Prostate gland (tissue), 2 donors: ENCODE results near the gene NLRX1. TPM values are rescaled to one million over a fixed set of nuclear protein-coding genes. Genes with fewer than 3 reads are reported as not detected.

Source experiments
- DNase-seq: peaks from one replicate; pipeline ENCODE4 v3.0.0-alpha.2; 2019; ENCODE audit warnings: low spot score
- H3K27ac ChIP-seq, 2 donors: fragments of 200-600 bp; sonication (generic); 2 replicates each; pipeline ENCODE4 v1.5.1; 2017 to 2019
- H3K27me3 ChIP-seq: fragments of 200-600 bp; sonication (generic); replicated peaks from 2 replicates; pipeline ENCODE4 v1.5.1; 2019; ENCODE audit not compliant: insufficient read depth
- H3K36me3 ChIP-seq, 2 donors: fragments of 200-600 bp; sonication (generic); 1 replicate in 1 of 2; 2 replicates in 1 of 2; pipeline versions ENCODE4 v1.5.1 to v1.8.1; 2017 to 2019
- H3K4me1 ChIP-seq: fragments of 200-600 bp; sonication (generic); replicated peaks from 2 replicates; pipeline ENCODE4 v1.5.1; 2019
- H3K4me3 ChIP-seq, 2 donors: fragments of 200-600 bp; sonication (generic); 2 replicates each; pipeline ENCODE4 v1.5.1; 2017 to 2019
- H3K9me3 ChIP-seq: fragments of 200-600 bp; sonication (generic); 2 replicates; pipeline ENCODE4 v1.5.1; 2017
- CTCF ChIP-seq, 4 experiments: fragments of 200-600 bp in 2 of 4; fragments of 450-650 bp in 2 of 4; sonication (generic) in 2 of 4; IDR thresholded peaks; 1 replicate in 3 of 4; 2 replicates in 1 of 4; pipeline ENCODE4 v1.5.1; 2016 to 2019; ENCODE audit warnings: antibody characterized with exemption in 4 of 4, mild to moderate bottlenecking in 2 of 4, moderate library complexity in 2 of 4
- POLR2A ChIP-seq: fragments of 450-650 bp; IDR thresholded peaks from one replicate; pipeline ENCODE4 v1.6.1; 2016; ENCODE audit warnings: antibody characterized with exemption, mild to moderate bottlenecking
- POLR2AphosphoS5 ChIP-seq: sonication (generic); formaldehyde crosslinking; IDR thresholded peaks from one replicate; pipeline ENCODE4 v1.6.1; 2017; ENCODE audit warnings: antibody characterized with exemption
- WGBS: methylation state at CpG from one replicate; pipeline ENCODE4 v1.1.5; 2018; 5-methylcytosine and 5-hydroxymethylcytosine counted together
- intact Hi-C: fragments of 100-400 bp; cut with DNase I; formaldehyde crosslinking; loops from one replicate; pipeline ENCODE4 v1.14.2; 2022
- total RNA-seq, 2 donors: library from RNA; depleted of rRNA; stranded (reverse); fragments of >200 nt; gene quantifications; one replicate each; pipeline ENCODE4 v1.1.0, GENCODE V29; 2016

Gene NLRX1, protein sequence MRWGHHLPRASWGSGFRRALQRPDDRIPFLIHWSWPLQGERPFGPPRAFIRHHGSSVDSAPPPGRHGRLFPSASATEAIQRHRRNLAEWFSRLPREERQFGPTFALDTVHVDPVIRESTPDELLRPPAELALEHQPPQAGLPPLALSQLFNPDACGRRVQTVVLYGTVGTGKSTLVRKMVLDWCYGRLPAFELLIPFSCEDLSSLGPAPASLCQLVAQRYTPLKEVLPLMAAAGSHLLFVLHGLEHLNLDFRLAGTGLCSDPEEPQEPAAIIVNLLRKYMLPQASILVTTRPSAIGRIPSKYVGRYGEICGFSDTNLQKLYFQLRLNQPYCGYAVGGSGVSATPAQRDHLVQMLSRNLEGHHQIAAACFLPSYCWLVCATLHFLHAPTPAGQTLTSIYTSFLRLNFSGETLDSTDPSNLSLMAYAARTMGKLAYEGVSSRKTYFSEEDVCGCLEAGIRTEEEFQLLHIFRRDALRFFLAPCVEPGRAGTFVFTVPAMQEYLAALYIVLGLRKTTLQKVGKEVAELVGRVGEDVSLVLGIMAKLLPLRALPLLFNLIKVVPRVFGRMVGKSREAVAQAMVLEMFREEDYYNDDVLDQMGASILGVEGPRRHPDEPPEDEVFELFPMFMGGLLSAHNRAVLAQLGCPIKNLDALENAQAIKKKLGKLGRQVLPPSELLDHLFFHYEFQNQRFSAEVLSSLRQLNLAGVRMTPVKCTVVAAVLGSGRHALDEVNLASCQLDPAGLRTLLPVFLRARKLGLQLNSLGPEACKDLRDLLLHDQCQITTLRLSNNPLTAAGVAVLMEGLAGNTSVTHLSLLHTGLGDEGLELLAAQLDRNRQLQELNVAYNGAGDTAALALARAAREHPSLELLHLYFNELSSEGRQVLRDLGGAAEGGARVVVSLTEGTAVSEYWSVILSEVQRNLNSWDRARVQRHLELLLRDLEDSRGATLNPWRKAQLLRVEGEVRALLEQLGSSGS
- total RNA-seq, result 10 to 100 TPM; 18.8 to 26.1 TPM

DNA sequence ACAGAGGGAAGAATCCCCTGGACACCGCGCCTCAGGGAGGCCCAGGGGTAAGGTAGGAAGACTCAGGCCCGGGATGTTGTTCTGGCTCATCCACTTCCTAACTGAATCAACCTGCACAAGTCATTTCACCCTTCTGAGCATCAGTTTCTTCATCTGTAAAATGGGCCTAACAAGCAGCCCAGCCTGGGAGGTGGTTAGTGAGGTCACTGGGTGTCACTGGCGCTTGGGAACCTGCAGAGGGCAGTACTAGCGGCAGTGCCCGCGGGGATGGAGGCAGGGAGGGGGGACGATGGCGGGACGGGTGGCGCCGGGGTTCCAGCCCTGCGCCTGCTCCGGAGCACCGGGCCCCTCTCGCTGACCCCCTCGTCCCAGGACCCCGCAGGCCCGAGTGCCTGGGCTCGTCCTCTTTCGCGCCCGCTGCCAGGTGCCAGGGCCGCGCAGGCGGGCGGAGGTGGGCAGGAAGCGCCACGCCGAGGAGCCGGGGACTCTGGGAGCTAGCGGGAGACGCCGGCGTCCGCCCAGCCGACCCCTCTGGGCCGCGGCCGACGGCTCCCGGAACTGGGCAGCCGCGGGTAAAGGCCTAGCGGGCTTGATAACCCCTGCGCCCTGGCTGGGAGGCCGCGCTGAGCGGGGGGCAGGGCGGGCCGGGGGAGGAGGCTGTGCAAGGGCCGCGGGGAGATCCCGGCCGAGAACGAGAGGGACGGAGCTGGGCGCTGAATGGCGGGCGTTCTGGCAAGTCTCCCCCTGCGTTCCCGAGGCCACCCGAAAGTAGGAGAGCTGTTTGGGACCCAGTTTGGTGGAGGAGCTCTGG lies at the start of gene NLRX1:
Gene NLRX1 (plus strand): TSS at position 255 of the 811 bp plus-strand sequence. CDS start 2,679 bp downstream, outside the sequence.
- peak; percentile 77 for DNase-seq
- H3K9me3 ChIP-seq, result no peaks in the 10 kb centered on the region
- H3K4me1 ChIP-seq, result no peaks in the 10 kb centered on the region
- H3K27ac ChIP-seq, result peak within 1 kb of the TSS; percentile 89 to 95
- intact Hi-C loops, result no loop called here
- peak; percentile 38 for TF ChIP-seq POLR2AphosphoS5
- TF ChIP-seq POLR2A, result peak; percentile 61
- peak; percentile 67 to 89 (median 80) for TF ChIP-seq CTCF (IDR thresholded peaks at IDR 0.05)
- no peaks in the 10 kb centered on the region for H3K36me3 ChIP-seq
- no peaks in the 10 kb centered on the region for H3K27me3 ChIP-seq
- WGBS, result 4% methylated on average over 60 of the region's 63 CpGs
- peak within 1 kb of the TSS; percentile 93 to 98 for H3K4me3 ChIP-seq

- WGBS, result 94% methylated on average over 1 of the region's 1 CpG
- no peak for DNase-seq
Measured at GRCh38 chr11:119118946-119119345, 49.6 kb upstream of the NLRX1 start.

DNA sequence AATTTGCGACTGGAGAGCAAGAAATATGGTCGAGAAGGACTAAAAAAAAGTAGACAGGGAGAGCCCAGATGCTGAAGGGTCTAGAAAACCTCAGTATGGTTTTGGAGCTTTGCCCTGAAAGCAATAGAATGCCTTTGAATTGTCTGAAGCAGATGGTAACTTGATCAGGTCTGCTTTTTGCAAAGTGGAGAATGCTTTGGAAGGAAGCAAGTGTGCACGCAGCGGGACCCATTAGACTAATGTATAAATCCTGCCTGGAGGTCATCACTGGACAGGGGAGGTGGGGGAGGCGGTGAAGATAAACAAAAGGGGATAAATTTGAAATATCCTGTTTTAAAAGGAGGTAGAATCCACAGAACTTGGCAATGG lies 47.9 kb upstream of the NLRX1 start:
- TF ChIP-seq POLR2AphosphoS5 (no peak), CTCF (IDR thresholded peaks at IDR 0.05) (no peak), POLR2A (no peak)
- Histone ChIP-seq H3K36me3 (no peaks in the 10 kb centered on the region), H3K27ac (peak overlapping the region; percentile 69 to 77), H3K4me1 (peaks cover 8% of the 10 kb centered on the region), H3K4me3 (peak overlapping the region; percentile 79 to 88), H3K27me3 (no peaks in the 10 kb centered on the region), H3K9me3 (no peaks in the 10 kb centered on the region)
- no peak for DNase-seq
- intact Hi-C loops, result no loop called here
- WGBS, result 12% methylated on average over 5 of the region's 5 CpGs

More at GRCh38 chr11:119118946-119119345, 49.6 kb upstream of the NLRX1 start:
- Histone ChIP-seq H3K27ac (no peak overlapping the region), H3K4me1 (peaks cover 8% of the 10 kb centered on the region), H3K36me3 (no peaks in the 10 kb centered on the region), H3K4me3 (no peak overlapping the region), H3K9me3 (no peaks in the 10 kb centered on the region), H3K27me3 (no peaks in the 10 kb centered on the region)
- TF ChIP-seq CTCF (IDR thresholded peaks at IDR 0.05) (no peak), POLR2AphosphoS5 (no peak), POLR2A (no peak)
- intact Hi-C loops, result no loop called here

DNA sequence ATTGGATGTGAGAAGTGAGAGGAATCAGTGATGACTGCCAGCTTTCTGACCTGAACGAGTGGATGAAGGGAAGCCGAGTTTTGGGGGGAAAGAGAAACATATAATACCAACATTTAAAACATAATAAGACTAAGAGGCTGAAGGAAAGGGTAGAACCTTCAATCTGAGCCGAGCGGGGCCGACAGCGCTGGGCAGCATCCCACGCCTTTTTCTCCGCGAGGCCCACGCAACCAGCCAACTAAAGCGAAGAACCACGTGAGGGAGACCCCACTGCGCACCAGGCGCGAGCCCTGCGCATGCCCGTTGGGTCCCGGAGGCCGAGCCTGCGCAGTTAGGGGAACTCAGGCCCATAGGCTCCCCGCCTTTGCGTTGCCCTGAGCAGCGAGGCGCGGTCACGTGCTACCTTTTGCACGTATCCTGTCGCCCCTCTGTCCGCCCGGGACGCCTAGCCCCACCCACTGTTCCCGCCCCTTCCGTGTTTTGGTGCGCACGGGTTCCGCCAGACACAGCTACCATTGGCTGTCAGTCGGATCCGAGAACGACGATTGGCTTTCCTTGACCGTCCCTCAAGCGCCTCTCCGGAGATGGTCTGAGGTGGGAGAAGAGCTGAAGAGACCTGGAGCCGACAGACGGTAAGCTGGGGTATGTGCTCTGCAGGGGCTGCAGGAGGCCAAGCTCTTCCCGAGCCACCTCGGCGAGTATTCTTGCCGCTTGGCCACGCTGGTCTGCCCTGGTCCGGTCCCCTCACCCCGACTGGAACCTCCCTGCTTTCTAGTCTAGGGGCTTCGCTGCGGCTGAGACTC lies 47.3 kb upstream of the NLRX1 start, which contains the start of gene HINFP:
Gene HINFP (plus strand): TSS at position 573 of the 803 bp plus-strand sequence. CDS start 5,365 bp downstream, outside the sequence.
- peaks cover 8% of the 10 kb centered on the region for H3K4me1 ChIP-seq
- no peaks in the 10 kb centered on the region for H3K27me3 ChIP-seq
- H3K4me3 ChIP-seq, result peak within 1 kb of the TSS; percentile 79 to 88
- intact Hi-C loops, result no loop called here
- H3K27ac ChIP-seq, result peak within 1 kb of the TSS; percentile 69 to 77
- peak; percentile 100 for DNase-seq
- H3K9me3 ChIP-seq, result no peaks in the 10 kb centered on the region
- WGBS, result under 1% methylated on average over 46 of the region's 54 CpGs
- TF ChIP-seq CTCF (IDR thresholded peaks at IDR 0.05), result no peak
- peak; percentile 96 for TF ChIP-seq POLR2AphosphoS5
- peak; percentile 52 for TF ChIP-seq POLR2A
- no peaks in the 10 kb centered on the region for H3K36me3 ChIP-seq
